CD4-positive, alpha-beta memory T cell (primary cell): ENCODE measurements around the gene ZNF697. TPM values are rescaled to one million over a fixed set of nuclear protein-coding genes. Genes with fewer than 3 reads are reported as not detected.
"Not testable (repeated sequence)": the region's sequence is repeated elsewhere in the genome, so short reads cannot be mapped to it uniquely, and the experiment has no call there.

Source experiments
- CTCF ChIA-PET: fragments of 350-600 bp; sonication (Branson Sonifier 250); formaldehyde crosslinking; loops from one replicate; lab custom pipeline; 2021; ENCODE audit warnings: inconsistent platforms; ENCODE audit not compliant: partially characterized antibody; lab: Charles Lee
- POLR2A ChIA-PET: fragments of 350-600 bp; sonication (Branson Sonifier 250); formaldehyde crosslinking; loops from one replicate; lab custom pipeline; 2021; ENCODE audit not compliant: partially characterized antibody; lab: Charles Lee
- DNase-seq, 5 donors: peaks; one replicate each; pipeline versions ENCODE4 v3.0.0 to v3.0.0-alpha.2; 2020 to 2022; ENCODE audit warnings: mixed read lengths in 1 of 5
- H3K27ac ChIP-seq: one replicate; pipeline ENCODE4 v1.7.0; 2013; ENCODE audit warnings: low read depth, low read length
- H3K27me3 ChIP-seq: 2 replicates; pipeline ENCODE4 v1.7.0; 2013; ENCODE audit warnings: mild to moderate bottlenecking, low read length, moderate library complexity; ENCODE audit not compliant: insufficient read depth
- H3K36me3 ChIP-seq: 2 replicates; pipeline ENCODE4 v1.7.0; 2013; ENCODE audit warnings: mild to moderate bottlenecking, low read length, moderate library complexity; ENCODE audit not compliant: insufficient read depth
- H3K4me1 ChIP-seq: 2 replicates; pipeline ENCODE4 v1.7.0; 2013; ENCODE audit warnings: mild to moderate bottlenecking, low read length, moderate library complexity; ENCODE audit not compliant: insufficient read depth
- H3K4me3 ChIP-seq, 2 donors: one replicate each; pipeline ENCODE4 v1.7.0; 2013; ENCODE audit warnings: low read length in 2 of 2, mild to moderate bottlenecking in 1 of 2
- H3K9me3 ChIP-seq, 2 donors: one replicate each; pipeline ENCODE4 v1.7.0; 2013; ENCODE audit warnings: low read length in 2 of 2, control low read depth in 1 of 2; ENCODE audit not compliant: control insufficient read depth in 1 of 2
- H3K27ac Mint-ChIP-seq, 7 donors: one replicate each; pipeline ENCODE4 v1.8.0; 2020 to 2021; ENCODE audit warnings: mixed read lengths in 7 of 7, mild to moderate bottlenecking in 6 of 7, inconsistent platforms in 3 of 7, moderate library complexity in 3 of 7
- H3K27me3 Mint-ChIP-seq, 2 donors: one replicate each; pipeline ENCODE4 v1.8.0; 2020 to 2021; ENCODE audit warnings: mixed read lengths in 2 of 2
- H3K36me3 Mint-ChIP-seq, 2 donors: one replicate each; pipeline ENCODE4 v1.8.0; 2020 to 2021; ENCODE audit warnings: mixed read lengths in 2 of 2, inconsistent platforms in 1 of 2, mild to moderate bottlenecking in 1 of 2
- H3K4me1 Mint-ChIP-seq, 4 donors: one replicate each; pipeline ENCODE4 v1.8.0; 2020 to 2021; ENCODE audit warnings: mixed read lengths in 4 of 4, mild to moderate bottlenecking in 1 of 4
- H3K4me3 Mint-ChIP-seq, 8 donors: one replicate each; pipeline ENCODE4 v1.8.0; 2020 to 2021; ENCODE audit warnings: mixed read lengths in 8 of 8, mild to moderate bottlenecking in 7 of 8, moderate library complexity in 6 of 8, inconsistent platforms in 3 of 8
- H3K9me3 Mint-ChIP-seq, 8 donors: one replicate each; pipeline ENCODE4 v1.8.0; 2020 to 2021; ENCODE audit warnings: mixed read lengths in 8 of 8, mild to moderate bottlenecking in 5 of 8, inconsistent platforms in 3 of 8, moderate library complexity in 1 of 8
- intact Hi-C: fragments of 100-400 bp; cut with micrococcal nuclease; formaldehyde crosslinking; loops from one replicate; pipeline ENCODE4 v1.15.1; 2023
- polyA plus RNA-seq, 2 donors: library from polyadenylated mRNA; unstranded; fragments of 300-500 nt; fragmentation: Illumina TruSeq; gene quantifications; one replicate each; pipeline ENCODE4 v1.2.3, GENCODE V29; 2021
- total RNA-seq, 2 experiments: library from RNA; stranded (reverse); gene quantifications; one replicate each; pipeline ENCODE4 v1.2.3, GENCODE V29; 2021

The ZNF697 gene
- total and polyA plus RNA-seq, 4 experiments from 2014 or later, result 0.06 to 0.22 TPM; not detected in 2

DNA sequence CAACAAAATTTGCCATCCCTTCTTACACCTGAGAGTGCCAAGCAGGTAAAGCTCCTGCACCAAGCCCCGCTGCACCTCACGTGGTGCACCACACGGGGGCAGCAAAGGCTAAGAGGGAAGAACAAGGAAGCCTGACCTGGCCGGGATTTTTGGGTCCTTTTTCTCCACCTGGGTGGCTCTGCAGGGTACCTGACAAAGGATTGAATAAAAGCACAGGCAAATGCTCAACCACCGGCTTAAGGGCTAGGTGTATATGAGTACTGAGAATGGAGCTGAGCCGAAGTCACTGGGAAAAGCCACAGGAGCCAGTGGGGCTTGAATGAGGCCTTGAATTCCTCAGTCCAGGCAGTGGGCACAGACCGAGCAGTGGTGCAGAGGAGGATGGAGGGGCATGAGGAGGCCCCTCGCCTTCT is 36.4 kb downstream of the ZNF697 start:
- H3K4me3 Mint-ChIP-seq, result no peak overlapping the region
- H3K36me3 ChIP-seq, result no peaks in the 10 kb centered on the region
- H3K9me3 ChIP-seq, result no peaks in the 10 kb centered on the region
- H3K4me1 ChIP-seq, result no peaks in the 10 kb centered on the region
- DNase-seq, result peak in 3 of 5 donors; percentile 9 to 15 (median 15)
- no peak overlapping the region for H3K4me3 ChIP-seq
- POLR2A ChIA-PET, result no interaction called here
- intact Hi-C loops, result no loop called here
- H3K9me3 Mint-ChIP-seq, result peaks cover 0 to 2% (median 0%) of the 10 kb centered on the region in 8 donors
- H3K27ac Mint-ChIP-seq, result no peak overlapping the region
- no peak overlapping the region for H3K27ac ChIP-seq
- H3K27me3 Mint-ChIP-seq, result peaks cover 1 to 8% of the 10 kb centered on the region in 2 donors
- no peaks in the 10 kb centered on the region for H3K4me1 Mint-ChIP-seq
- H3K27me3 ChIP-seq, result no peaks in the 10 kb centered on the region
- CTCF ChIA-PET, result interaction anchor here (0.7 to 1.0 kb wide), 2 partner anchors 20 to 66 kb away, joined by 3 read pairs; no protein-coding TSS in a partner anchor
- no peaks in the 10 kb centered on the region for H3K36me3 Mint-ChIP-seq

DNA sequence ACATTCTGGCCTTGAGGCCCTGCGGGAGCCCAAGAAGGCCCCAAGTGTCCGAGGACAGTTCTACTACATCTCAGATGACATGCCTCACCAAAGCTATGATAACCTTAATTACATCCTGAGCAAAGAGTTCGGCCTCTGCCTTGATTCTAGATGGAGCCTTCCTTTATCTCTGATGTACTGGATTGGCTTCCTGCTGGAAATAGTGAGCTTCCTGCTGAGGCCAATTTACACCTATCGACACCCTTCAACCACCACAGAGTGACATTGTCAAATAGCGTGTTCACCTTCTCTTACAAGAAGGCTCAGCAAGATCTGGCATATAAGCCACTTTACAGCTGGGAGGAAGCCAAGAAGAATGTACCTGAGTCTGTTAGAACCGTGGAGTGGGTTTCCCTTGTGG is 39.2 kb downstream of the ZNF697 start:
- intact Hi-C loops, H3K27ac ChIP-seq, H3K36me3 Mint-ChIP-seq, H3K9me3 Mint-ChIP-seq, H3K4me1 ChIP-seq, H3K27ac Mint-ChIP-seq, H3K4me1 Mint-ChIP-seq, H3K9me3 ChIP-seq, DNase-seq, H3K36me3 ChIP-seq, H3K27me3 ChIP-seq, POLR2A ChIA-PET, H3K4me3 ChIP-seq, H3K4me3 Mint-ChIP-seq: not testable (repeated sequence)
- peaks cover 3 to 14% of the 10 kb centered on the region in 2 donors for H3K27me3 Mint-ChIP-seq
- CTCF ChIA-PET, result interaction anchor here (1.1 kb wide), 1 partner anchor 67 kb away, joined by 4 read pairs; no protein-coding TSS in a partner anchor

DNA sequence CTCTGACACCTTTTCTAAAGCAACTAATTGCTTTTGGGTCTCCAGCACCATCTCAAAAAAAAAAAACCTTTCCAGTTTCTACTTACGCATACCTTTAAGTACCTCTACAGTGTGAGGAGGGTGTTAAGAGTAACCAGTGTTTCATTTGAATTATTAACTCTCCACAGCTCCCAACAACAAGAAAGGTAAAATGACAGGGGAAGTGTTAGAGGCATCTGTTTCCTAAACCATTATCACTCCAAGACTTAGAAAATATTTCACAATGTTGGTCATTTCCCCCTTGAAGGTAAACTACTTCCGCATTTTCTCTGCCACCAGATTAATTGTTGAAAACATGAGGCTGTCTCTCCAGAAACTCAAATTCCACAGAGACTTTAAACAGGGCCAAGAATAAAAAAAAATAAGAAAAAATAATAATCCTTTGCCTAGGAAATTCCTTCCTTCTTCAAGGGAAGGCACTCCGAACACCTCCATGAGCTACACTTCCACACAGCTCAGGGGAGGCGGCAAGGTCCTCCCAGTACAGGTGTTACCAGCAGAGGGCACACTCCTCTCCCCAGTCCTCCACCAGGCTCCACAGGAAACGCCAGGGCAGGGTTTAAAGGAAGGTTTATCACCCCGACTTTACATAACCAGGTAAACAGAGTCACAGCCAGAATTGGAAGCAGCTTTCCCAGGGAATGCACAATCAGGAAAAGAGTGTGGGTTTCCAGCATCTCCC is 40.8 kb downstream of the ZNF697 start:
- DNase-seq, CTCF ChIA-PET, H3K27ac Mint-ChIP-seq, H3K27me3 ChIP-seq, H3K9me3 Mint-ChIP-seq, H3K4me1 ChIP-seq, H3K36me3 Mint-ChIP-seq, POLR2A ChIA-PET, H3K9me3 ChIP-seq, H3K4me3 ChIP-seq, H3K4me3 Mint-ChIP-seq, H3K27ac ChIP-seq, H3K36me3 ChIP-seq, H3K4me1 Mint-ChIP-seq, intact Hi-C loops: not testable (repeated sequence)
- H3K27me3 Mint-ChIP-seq, result peaks cover 4 to 14% of the 10 kb centered on the region in 2 donors

DNA sequence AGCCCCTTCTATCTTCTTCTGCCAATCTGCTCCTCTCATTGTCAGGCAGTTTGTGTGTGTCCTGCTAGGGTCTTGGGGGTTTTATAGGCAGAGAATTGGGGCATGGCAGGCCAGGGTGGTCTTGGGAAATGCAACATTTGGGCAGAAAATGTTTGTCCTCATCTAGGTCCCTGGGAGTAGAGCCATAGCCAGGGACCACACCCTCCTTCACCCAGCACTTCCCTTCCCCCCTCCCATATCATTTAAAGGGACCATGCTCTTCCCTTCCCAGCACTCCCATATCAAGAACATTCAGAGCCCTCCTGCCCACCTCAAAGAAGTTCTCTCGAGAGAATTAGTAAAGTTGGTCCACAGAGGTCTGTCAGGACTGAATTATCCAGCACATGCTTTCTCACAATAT is 41.7 kb downstream of the ZNF697 start:
- H3K27ac ChIP-seq, result no peak overlapping the region
- intact Hi-C loops, result no loop called here
- POLR2A ChIA-PET, result no interaction called here

DNA sequence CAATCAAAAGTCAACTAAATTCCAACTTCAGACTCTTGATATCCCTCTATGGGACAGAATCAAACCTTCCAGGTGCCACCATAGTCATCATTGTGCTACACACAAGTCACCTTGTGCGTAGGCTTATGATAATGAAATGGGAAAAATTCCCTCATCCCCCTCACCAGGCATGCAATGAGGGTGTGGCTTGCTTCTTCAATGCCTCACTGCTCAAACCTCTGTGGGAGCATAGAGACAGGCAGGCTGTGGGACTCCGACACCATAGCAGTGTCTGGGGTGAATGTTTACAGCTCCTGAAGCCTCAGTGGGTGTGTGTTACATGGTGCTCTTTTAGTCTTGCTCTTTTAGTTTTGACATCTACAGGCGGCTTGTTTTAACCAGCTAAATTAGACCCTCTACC is 42.4 kb downstream of the ZNF697 start:
- H3K27me3 ChIP-seq, result no peaks in the 10 kb centered on the region
- H3K27ac Mint-ChIP-seq, result no peak overlapping the region
- no peak for DNase-seq
- H3K9me3 Mint-ChIP-seq, result peaks cover 0 to under 1% (median 0%) of the 10 kb centered on the region in 8 donors
- H3K9me3 ChIP-seq, result no peaks in the 10 kb centered on the region
- no peak overlapping the region for H3K4me3 Mint-ChIP-seq
- H3K36me3 Mint-ChIP-seq, result no peaks in the 10 kb centered on the region
- ChIA-PET CTCF (interaction anchor here (1.1 kb wide), 1 partner anchor 69 kb away, joined by 3 read pairs; no protein-coding TSS in a partner anchor), POLR2A (no interaction called here)
- H3K27ac ChIP-seq, result no peak overlapping the region
- no peaks in the 10 kb centered on the region for H3K4me1 Mint-ChIP-seq
- intact Hi-C loops, result no loop called here
- no peaks in the 10 kb centered on the region for H3K36me3 ChIP-seq
- no peaks in the 10 kb centered on the region for H3K4me1 ChIP-seq
- peaks cover 3 to 15% of the 10 kb centered on the region in 2 donors for H3K27me3 Mint-ChIP-seq
- no peak overlapping the region for H3K4me3 ChIP-seq

More for the DNA sequence above, 41.7 kb downstream of the ZNF697 start:
- peaks cover 0 to 2% (median 0%) of the 10 kb centered on the region in 8 donors for H3K9me3 Mint-ChIP-seq
- Histone ChIP-seq H3K4me3 (no peak overlapping the region), H3K4me1 (no peaks in the 10 kb centered on the region), H3K9me3 (no peaks in the 10 kb centered on the region), H3K36me3 (no peaks in the 10 kb centered on the region), H3K27me3 (no peaks in the 10 kb centered on the region)
- CTCF ChIA-PET, result interaction anchor here (1.1 kb wide), 1 partner anchor 69 kb away, joined by 3 read pairs; no protein-coding TSS in a partner anchor
- H3K27ac Mint-ChIP-seq, result no peak overlapping the region
- no peaks in the 10 kb centered on the region for H3K4me1 Mint-ChIP-seq
- no peak overlapping the region for H3K4me3 Mint-ChIP-seq
- H3K27me3 Mint-ChIP-seq, result peaks cover 3 to 14% of the 10 kb centered on the region in 2 donors
- H3K36me3 Mint-ChIP-seq, result no peaks in the 10 kb centered on the region
- DNase-seq, result no peak

DNA sequence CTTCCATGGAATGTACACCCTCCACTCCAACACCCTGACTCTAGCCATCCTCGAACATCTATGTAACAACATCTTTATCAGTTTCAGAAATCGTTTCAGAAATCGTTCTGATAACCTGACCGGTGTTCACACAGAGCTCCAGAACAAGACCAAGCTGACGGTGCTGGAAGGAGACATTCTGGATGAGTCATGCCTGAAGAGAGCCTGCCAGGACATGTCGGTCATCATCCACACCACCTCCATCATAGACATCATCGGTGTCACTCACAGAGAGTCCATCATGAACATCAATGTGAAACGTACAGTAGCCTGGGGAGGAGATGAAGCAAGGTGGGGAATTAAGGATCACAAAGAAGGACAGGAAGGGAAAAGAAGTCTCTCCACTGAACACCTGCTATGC is 43.0 kb downstream of the ZNF697 start:
- H3K36me3 Mint-ChIP-seq, H3K36me3 ChIP-seq, H3K4me1 ChIP-seq, H3K4me3 ChIP-seq, DNase-seq, POLR2A ChIA-PET, H3K9me3 ChIP-seq, H3K4me1 Mint-ChIP-seq, intact Hi-C loops, CTCF ChIA-PET, H3K27me3 ChIP-seq, H3K9me3 Mint-ChIP-seq, H3K4me3 Mint-ChIP-seq, H3K27ac Mint-ChIP-seq, H3K27ac ChIP-seq: not testable (repeated sequence)
- peaks cover 3 to 13% of the 10 kb centered on the region in 2 donors for H3K27me3 Mint-ChIP-seq

DNA sequence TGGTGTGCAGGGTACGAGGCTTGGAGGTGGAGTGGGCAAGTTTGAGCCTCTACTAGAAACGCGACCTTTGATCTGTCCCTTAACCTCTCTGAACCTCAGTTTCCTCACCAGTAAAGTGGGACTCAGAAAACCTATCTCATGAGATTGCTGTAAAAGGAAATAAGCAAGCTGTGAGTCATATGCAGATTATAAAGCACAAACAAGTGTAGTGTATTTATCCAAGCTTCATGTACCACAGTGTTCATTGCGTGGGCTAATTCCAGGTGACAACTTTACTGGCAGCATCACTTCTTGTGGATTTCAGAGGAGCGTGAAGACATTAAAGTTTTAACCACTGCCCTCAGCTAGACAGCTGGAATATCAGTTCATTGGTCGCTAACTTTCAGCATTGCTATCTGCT is 44.4 kb downstream of the ZNF697 start:
- Mint-ChIP-seq H3K4me3 (no peak overlapping the region), H3K9me3 (no peaks in the 10 kb centered on the region), H3K36me3 (no peaks in the 10 kb centered on the region), H3K27ac (no peak overlapping the region), H3K27me3 (peaks cover 3 to 13% of the 10 kb centered on the region in 2 donors), H3K4me1 (no peaks in the 10 kb centered on the region)
- Histone ChIP-seq H3K36me3 (no peaks in the 10 kb centered on the region), H3K27ac (no peak overlapping the region), H3K27me3 (no peaks in the 10 kb centered on the region), H3K4me1 (no peaks in the 10 kb centered on the region), H3K4me3 (no peak overlapping the region), H3K9me3 (no peaks in the 10 kb centered on the region)
- POLR2A ChIA-PET, result no interaction called here
- DNase-seq, result no peak
- CTCF ChIA-PET, result no interaction called here
- intact Hi-C loops, result no loop called here
